ENCODE data around the gene GALNT16.

GRCh38 chr14:69337984-69338383, 78.0 kb downstream of the GALNT16 start:
- TF ChIP-seq EZH2 (IDR thresholded peaks at IDR 0.05; ENCODE audit: low read length, unreplicated experiment), result no peak
- TF ChIP-seq CTCF (conservative IDR thresholded peaks at IDR 0.05; ENCODE audit: low read depth, low read length), result no peak

All from PC-3 (cell line).